Right atrium auricular region (tissue), 2 donors: ENCODE data around the gene PTGIR. TPM values are rescaled to one million over a fixed set of nuclear protein-coding genes. Genes with fewer than 3 reads are reported as not detected.

Experiments used
- DNase-seq: peaks from one replicate; pipeline ENCODE4 v3.0.0-alpha.2; 2019; ENCODE audit warnings: low spot score
- H3K27ac ChIP-seq, 2 donors: fragments of 200-600 bp; sonication (generic); 1 replicate in 1 of 2; 2 replicates in 1 of 2; pipeline ENCODE4 v1.5.1; 2016 to 2019
- H3K27me3 ChIP-seq, 2 donors: fragments of 200-600 bp; sonication (generic); one replicate each; pipeline versions ENCODE4 v1.5.1 to v1.6.0; 2017 to 2019
- H3K36me3 ChIP-seq: fragments of 200-600 bp; sonication (generic); one replicate; pipeline ENCODE4 v1.5.1; 2016
- H3K4me1 ChIP-seq, 2 donors: fragments of 200-600 bp; sonication (generic); one replicate each; pipeline versions ENCODE4 v1.5.1 to v1.6.0; 2017 to 2019
- H3K4me3 ChIP-seq, 2 donors: fragments of 200-600 bp; sonication (generic); 1 replicate in 1 of 2; 2 replicates in 1 of 2; pipeline ENCODE4 v1.5.1; 2017 to 2019; ENCODE audit warnings: mild to moderate bottlenecking in 1 of 2, moderate library complexity in 1 of 2
- H3K9me3 ChIP-seq, 2 donors: fragments of 200-600 bp; sonication (generic); one replicate each; pipeline ENCODE4 v1.5.1; 2019
- CTCF ChIP-seq, 2 donors: fragments of 200-600 bp; sonication (generic); IDR thresholded peaks; one replicate each; pipeline ENCODE4 v1.5.1; 2019; ENCODE audit warnings: antibody characterized with exemption in 2 of 2
- total RNA-seq, 2 donors: library from RNA; depleted of rRNA; stranded (reverse); fragments of >200 nt; gene quantifications; one replicate each; pipeline ENCODE4 v1.1.0, GENCODE V29; 2016

The PTGIR gene
- 10 to 100 TPM in 1 of 2 donors, 1 to 10 TPM in 1; 7.0 to 20.6 TPM for total RNA-seq

GRCh38 chr19:46624958-46625661, at the start of gene PTGIR:
PTGIR (minus strand) TSS chr19:46625089; CDS start chr19:46624225, 864 bp downstream.
- no peak for TF ChIP-seq CTCF (IDR thresholded peaks at IDR 0.05)
- H3K27ac ChIP-seq = peak within 1 kb of the TSS; percentile 72 to 83
- peak; percentile 92 for DNase-seq
- H3K4me3 ChIP-seq = peak within 1 kb of the TSS; percentile 33 to 38
- no peaks in the 10 kb centered on the region for H3K36me3 ChIP-seq
- H3K4me1 ChIP-seq = peaks cover 0 to 70% of the 10 kb centered on the region in 2 donors
- no peaks in the 10 kb centered on the region for H3K9me3 ChIP-seq
- no peaks in the 10 kb centered on the region for H3K27me3 ChIP-seq

- DNase-seq = no peak
- H3K36me3 ChIP-seq = peaks cover 13% of the 10 kb centered on the region
- no peak overlapping the region for H3K4me3 ChIP-seq
- H3K27me3 ChIP-seq = no peaks in the 10 kb centered on the region
- H3K27ac ChIP-seq = no peak overlapping the region
- H3K4me1 ChIP-seq = no peaks in the 10 kb centered on the region
- H3K9me3 ChIP-seq = no peaks in the 10 kb centered on the region
- TF ChIP-seq CTCF (IDR thresholded peaks at IDR 0.05) = no peak
Measured at GRCh38 chr19:46670813-46671212, 45.9 kb upstream of the PTGIR start.

- DNase-seq = no peak
- no peak for TF ChIP-seq CTCF (IDR thresholded peaks at IDR 0.05)
- no peaks in the 10 kb centered on the region for H3K27me3 ChIP-seq
Measured at GRCh38 chr19:46668662-46669061, 43.8 kb upstream of the PTGIR start.

GRCh38 chr19:46665072-46665471, 40.2 kb upstream of the PTGIR start:
- H3K9me3 ChIP-seq = no peaks in the 10 kb centered on the region
- H3K27me3 ChIP-seq = no peaks in the 10 kb centered on the region
- no peaks in the 10 kb centered on the region for H3K36me3 ChIP-seq
- no peak overlapping the region for H3K4me3 ChIP-seq
- peaks cover 0 to 18% of the 10 kb centered on the region in 2 donors for H3K4me1 ChIP-seq
- no peak for DNase-seq
- no peak overlapping the region for H3K27ac ChIP-seq
- TF ChIP-seq CTCF (IDR thresholded peaks at IDR 0.05) = no peak

More at GRCh38 chr19:46668662-46669061, 43.8 kb upstream of the PTGIR start:
- Histone ChIP-seq H3K4me1 (no peaks in the 10 kb centered on the region), H3K9me3 (no peaks in the 10 kb centered on the region), H3K4me3 (no peak overlapping the region), H3K36me3 (no peaks in the 10 kb centered on the region), H3K27ac (no peak overlapping the region)

GRCh38 chr19:46661735-46662592, 37.1 kb upstream of the PTGIR start:
- Histone ChIP-seq H3K9me3 (no peaks in the 10 kb centered on the region), H3K4me3 (peak overlapping the region in 1 of 2 donors; percentile 47), H3K4me1 (peaks cover 0 to 33% of the 10 kb centered on the region in 2 donors), H3K27me3 (no peaks in the 10 kb centered on the region), H3K36me3 (no peaks in the 10 kb centered on the region), H3K27ac (peak overlapping the region; percentile 87 to 90)
- TF ChIP-seq CTCF (IDR thresholded peaks at IDR 0.05) = peak; percentile 78 to 96
- DNase-seq = peak; percentile 90
